ENCODE measurements around the gene ZNF668. TPM values are rescaled to one million over a fixed set of nuclear protein-coding genes. Genes with fewer than 3 reads are reported as not detected.

ZNF668 gene
- total RNA-seq, 1 experiment from 2014 or later: 16.8 TPM

GRCh38 chr16:31120129-31120528 is 46.1 kb upstream of the ZNF668 start:
- H3K36me3 ChIP-seq (ENCODE audit: control insufficient read depth in 1 of 2, insufficient read depth in 2 of 2, low read length in 2 of 2): peaks cover 11 to 14% of the 10 kb centered on the region in 2 experiments; a peak in 3 of 4 replicates
- no peaks in the 10 kb centered on the region for H3K27me3 ChIP-seq (ENCODE audit: insufficient read depth, low read length)
- intact Hi-C loops (cut with micrococcal nuclease): no loop called here
- ChIA-PET RAD21 (ENCODE audit: low non-redundant PET in 1 of 2, low total read pairs in 2 of 2, uncharacterized antibody in 2 of 2, unreplicated experiment in 2 of 2) (no interaction called here), POLR2A (interaction anchor here (0.9 kb wide), 1 partner anchor 22 kb away, joined by 4 read pairs; no protein-coding TSS in a partner anchor), CTCF (no interaction called here)
- no peak overlapping the region for H3K9ac ChIP-seq (ENCODE audit: low read length)
- ATAC-seq: no peak
- H3K79me2 ChIP-seq (ENCODE audit: insufficient read depth, low read length): peaks cover 39% of the 10 kb centered on the region
- H2AFZ ChIP-seq (ENCODE audit: low read depth, low read length, poor library complexity, severe bottlenecking): no peak overlapping the region
- H3K9me2 ChIP-seq (ENCODE audit: insufficient read depth): no peaks in the 10 kb centered on the region
- no TSS peak for BruUV-seq (replicated peaks)
- H3K27ac ChIP-seq (ENCODE audit: low read depth, low read length): no peak overlapping the region
- H3K9me3 ChIP-seq (ENCODE audit: control insufficient read depth in 1 of 2, insufficient read depth in 1 of 2, low read depth in 1 of 2, low read length in 2 of 2): no peaks in the 10 kb centered on the region
- DNase-seq (ENCODE audit: low read depth, low spot score): no peak
- H3K4me2 ChIP-seq (ENCODE audit: low read length): no peak overlapping the region
- H3K4me1 ChIP-seq (ENCODE audit: control insufficient read depth in 1 of 2, insufficient read depth in 2 of 2, low read length in 2 of 2): peaks cover 7 to 18% of the 10 kb centered on the region in 2 experiments; a peak in 3 of 4 replicates
- TF ChIP-seq SRF (IDR thresholded peaks at IDR 0.05; ENCODE audit: low read depth) (no peak), SP1 (IDR thresholded peaks at IDR 0.05; ENCODE audit: low read depth) (no peak), TCF7L2 (IDR thresholded peaks at IDR 0.05; ENCODE audit: borderline replicate concordance, extremely low read depth, insufficient read depth, insufficient read length) (no peak), POLR2AphosphoS5 (IDR thresholded peaks at IDR 0.05; ENCODE audit: low read depth, low read length) (no peak), FOSL1 (IDR thresholded peaks at IDR 0.05; ENCODE audit: low read depth) (no peak), JUND (IDR thresholded peaks at IDR 0.05) (no peak), ZBTB33 (IDR thresholded peaks at IDR 0.05; ENCODE audit: extremely low read depth, insufficient replicate concordance, low read length) (no peak), YY1 (IDR thresholded peaks at IDR 0.05; ENCODE audit: extremely low read depth, insufficient replicate concordance, low read depth, low read length) (no peak), RAD21 (IDR thresholded peaks at IDR 0.05; ENCODE audit: low read depth) (no peak), ZFX (IDR thresholded peaks at IDR 0.05) (no peak), EGR1 (IDR thresholded peaks at IDR 0.05; ENCODE audit: low read depth) (no peak), CEBPB (IDR thresholded peaks at IDR 0.05; ENCODE audit: low read depth) (no peak), CBX3 (IDR thresholded peaks at IDR 0.05; ENCODE audit: low read depth) (no peak), ZNF274 (IDR thresholded peaks at IDR 0.05; ENCODE audit: low read depth, low read length) (no peak), SIN3A (IDR thresholded peaks at IDR 0.05; ENCODE audit: low read depth) (no peak), EZH2 (IDR thresholded peaks at IDR 0.05) (no peak)
- TF ChIP-seq, protein P1, sequence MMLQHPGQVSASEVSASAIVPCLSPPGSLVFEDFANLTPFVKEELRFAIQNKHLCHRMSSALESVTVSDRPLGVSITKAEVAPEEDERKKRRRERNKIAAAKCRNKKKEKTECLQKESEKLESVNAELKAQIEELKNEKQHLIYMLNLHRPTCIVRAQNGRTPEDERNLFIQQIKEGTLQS (IDR thresholded peaks at IDR 0.05): no peak
- H4K20me1 ChIP-seq (ENCODE audit: insufficient read depth): peaks cover 4% of the 10 kb centered on the region; the same call in 1 of the 2 replicates
- no peak overlapping the region for H3K4me3 ChIP-seq (replicated peaks in 1 of 2; ENCODE audit: low read depth in 1 of 2, low read length in 2 of 2)
